Transverse colon (tissue), 4 donors: ENCODE data around the gene FAM89A.

ENCODE experiments used
- EP300 ChIP-seq: sonication (generic); formaldehyde crosslinking; IDR thresholded peaks from one replicate; pipeline ENCODE4 v1.6.1; 2017; ENCODE audit warnings: antibody characterized with exemption, low read depth
- POLR2A ChIP-seq: fragments of 450-650 bp; IDR thresholded peaks from one replicate; pipeline ENCODE4 v1.6.1; 2016; ENCODE audit warnings: antibody characterized with exemption, mild to moderate bottlenecking, moderate library complexity
- POLR2AphosphoS5 ChIP-seq, 3 donors: sonication (generic); formaldehyde crosslinking; IDR thresholded peaks; one replicate each; pipeline ENCODE4 v1.6.1; 2016; ENCODE audit warnings: antibody characterized with exemption in 3 of 3
- TF ChIP-seq, protein P1 (sequence below), 5 experiments: fragments of 200-600 bp in 3 of 5; fragments of 450-650 bp in 2 of 5; sonication (generic) in 3 of 5; IDR thresholded peaks; 1 replicate in 2 of 5; 2 replicates in 3 of 5; pipeline ENCODE4 v1.5.1; 2016 to 2017; ENCODE audit warnings: antibody characterized with exemption in 5 of 5, inconsistent platforms in 3 of 5, mild to moderate bottlenecking in 2 of 5, moderate library complexity in 1 of 5

- TF ChIP-seq POLR2A (no peak), EP300 (no peak), POLR2AphosphoS5 (IDR thresholded peaks at IDR 0.05) (no peak)
- TF ChIP-seq, protein P1, sequence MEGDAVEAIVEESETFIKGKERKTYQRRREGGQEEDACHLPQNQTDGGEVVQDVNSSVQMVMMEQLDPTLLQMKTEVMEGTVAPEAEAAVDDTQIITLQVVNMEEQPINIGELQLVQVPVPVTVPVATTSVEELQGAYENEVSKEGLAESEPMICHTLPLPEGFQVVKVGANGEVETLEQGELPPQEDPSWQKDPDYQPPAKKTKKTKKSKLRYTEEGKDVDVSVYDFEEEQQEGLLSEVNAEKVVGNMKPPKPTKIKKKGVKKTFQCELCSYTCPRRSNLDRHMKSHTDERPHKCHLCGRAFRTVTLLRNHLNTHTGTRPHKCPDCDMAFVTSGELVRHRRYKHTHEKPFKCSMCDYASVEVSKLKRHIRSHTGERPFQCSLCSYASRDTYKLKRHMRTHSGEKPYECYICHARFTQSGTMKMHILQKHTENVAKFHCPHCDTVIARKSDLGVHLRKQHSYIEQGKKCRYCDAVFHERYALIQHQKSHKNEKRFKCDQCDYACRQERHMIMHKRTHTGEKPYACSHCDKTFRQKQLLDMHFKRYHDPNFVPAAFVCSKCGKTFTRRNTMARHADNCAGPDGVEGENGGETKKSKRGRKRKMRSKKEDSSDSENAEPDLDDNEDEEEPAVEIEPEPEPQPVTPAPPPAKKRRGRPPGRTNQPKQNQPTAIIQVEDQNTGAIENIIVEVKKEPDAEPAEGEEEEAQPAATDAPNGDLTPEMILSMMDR (IDR thresholded peaks at IDR 0.05): no peak
These were observed 47.8 kb downstream of the FAM89A start for GRCh38 chr1:230992100-230992774.
